ENCODE data around the gene ADCY10.

Gene ADCY10

GRCh38 chr1:167786502-167786901 lies 127.4 kb downstream of the ADCY10 start:
- DNase-seq (ENCODE audit: low read depth in 2 of 3, low spot score in 1 of 3): no peak

GRCh38 chr1:167784876-167785550 lies 128.9 kb downstream of the ADCY10 start:
- DNase-seq (ENCODE audit: low read depth in 2 of 3, low spot score in 1 of 3): no peak

GRCh38 chr1:167782946-167783345 lies 131.0 kb downstream of the ADCY10 start:
- DNase-seq (ENCODE audit: low read depth in 2 of 3, low spot score in 1 of 3): no peak

GRCh38 chr1:167781558-167781957 lies 132.4 kb downstream of the ADCY10 start:
- DNase-seq (ENCODE audit: low read depth in 2 of 3, low spot score in 1 of 3): no peak

- no peak for DNase-seq (ENCODE audit: low read depth in 2 of 3, low spot score in 1 of 3)
These were observed 136.7 kb downstream of the ADCY10 start for GRCh38 chr1:167777269-167777650.

- no peak for DNase-seq (ENCODE audit: low read depth in 2 of 3, low spot score in 1 of 3)
These were observed 137.2 kb downstream of the ADCY10 start for GRCh38 chr1:167776616-167777268.

- DNase-seq (ENCODE audit: low read depth in 2 of 3, low spot score in 1 of 3): no peak
These were observed 137.8 kb downstream of the ADCY10 start for GRCh38 chr1:167776151-167776550.

GRCh38 chr1:167775178-167775577 lies 138.8 kb downstream of the ADCY10 start:
- no peak for DNase-seq (ENCODE audit: low read depth in 2 of 3, low spot score in 1 of 3)

- no peak for DNase-seq (ENCODE audit: low read depth in 2 of 3, low spot score in 1 of 3)
These were observed 139.2 kb downstream of the ADCY10 start for GRCh38 chr1:167774710-167775109.

GRCh38 chr1:167773516-167773915 lies 140.4 kb downstream of the ADCY10 start:
- no peak for DNase-seq (ENCODE audit: low read depth in 2 of 3, low spot score in 1 of 3)

GRCh38 chr1:167772436-167772835 lies 141.5 kb downstream of the ADCY10 start:
- DNase-seq (ENCODE audit: low read depth in 2 of 3, low spot score in 1 of 3): no peak

GRCh38 chr1:167770127-167770526 lies 143.8 kb downstream of the ADCY10 start:
- DNase-seq (ENCODE audit: low read depth in 2 of 3, low spot score in 1 of 3): no peak

GRCh38 chr1:167767761-167768160 lies 146.2 kb downstream of the ADCY10 start:
- no peak for DNase-seq (ENCODE audit: low read depth in 2 of 3, low spot score in 1 of 3)

GRCh38 chr1:167766538-167766937 lies 147.4 kb downstream of the ADCY10 start:
- no peak for DNase-seq (ENCODE audit: low read depth in 2 of 3, low spot score in 1 of 3)

- no peak for DNase-seq (ENCODE audit: low read depth in 2 of 3, low spot score in 1 of 3)
These were observed 148.4 kb downstream of the ADCY10 start for GRCh38 chr1:167765496-167765895.

- DNase-seq (ENCODE audit: low read depth in 2 of 3, low spot score in 1 of 3): no peak
These were observed 149.2 kb downstream of the ADCY10 start for GRCh38 chr1:167764458-167765330.

- DNase-seq (ENCODE audit: low read depth in 2 of 3, low spot score in 1 of 3): no peak
These were observed 150.3 kb downstream of the ADCY10 start for GRCh38 chr1:167763525-167764220.

GRCh38 chr1:167762061-167762746 lies 151.7 kb downstream of the ADCY10 start:
- DNase-seq (ENCODE audit: low read depth in 2 of 3, low spot score in 1 of 3): no peak

- DNase-seq (ENCODE audit: low read depth in 2 of 3, low spot score in 1 of 3): no peak
These were observed 152.5 kb downstream of the ADCY10 start for GRCh38 chr1:167761400-167761799.

Data from stimulated activated CD4-positive, alpha-beta T cell treated with anti-CD3 and anti-CD28 coated beads, Interleukin-12 subunit alpha, Interleukin-12 subunit beta, amount 100 ng/mL, for 48 hours (primary cell).